Effector memory CD8-positive, alpha-beta T cell (primary cell): ENCODE results near the gene RHBDF2.

Experiments
- ATAC-seq: fragments of 150-1000 bp; cut with Tn5 transposase; replicated peaks from 2 replicates; pipeline ENCODE4 v1.10.0; 2021; ENCODE audit warnings: mild to moderate bottlenecking, moderate library complexity
- DNase-seq, 3 experiments: peaks; one replicate each; pipeline ENCODE4 v3.0.0; 2021
- H3K27ac Mint-ChIP-seq, 2 donors: one replicate each; pipeline ENCODE4 v1.8.0; 2022; ENCODE audit warnings: mild to moderate bottlenecking in 2 of 2, mixed read lengths in 2 of 2, moderate library complexity in 2 of 2
- H3K27me3 Mint-ChIP-seq, 2 donors: one replicate each; pipeline ENCODE4 v1.8.0; 2022; ENCODE audit warnings: mixed read lengths in 2 of 2
- H3K36me3 Mint-ChIP-seq: one replicate; pipeline ENCODE4 v1.8.0; 2022; ENCODE audit warnings: mild to moderate bottlenecking, moderate library complexity, mixed read lengths; ENCODE audit not compliant: insufficient read depth
- H3K4me1 Mint-ChIP-seq, 2 donors: one replicate each; pipeline ENCODE4 v1.8.0; 2022; ENCODE audit warnings: low read depth in 2 of 2, mixed read lengths in 2 of 2
- H3K4me3 Mint-ChIP-seq, 2 donors: one replicate each; pipeline ENCODE4 v1.8.0; 2022; ENCODE audit warnings: mild to moderate bottlenecking in 2 of 2, mixed read lengths in 2 of 2, moderate library complexity in 2 of 2
- H3K9me3 Mint-ChIP-seq, 2 donors: one replicate each; pipeline ENCODE4 v1.8.0; 2022; ENCODE audit warnings: mixed read lengths in 2 of 2
- total RNA-seq, 9 experiments: gene quantifications; one replicate each; lab custom pipeline; 2026; lab: John Stamatoyannopoulos, UW

RHBDF2 gene
- total RNA-seq = 25.3 to 117 (median 41.7) reads per million in 9 experiments

DNA sequence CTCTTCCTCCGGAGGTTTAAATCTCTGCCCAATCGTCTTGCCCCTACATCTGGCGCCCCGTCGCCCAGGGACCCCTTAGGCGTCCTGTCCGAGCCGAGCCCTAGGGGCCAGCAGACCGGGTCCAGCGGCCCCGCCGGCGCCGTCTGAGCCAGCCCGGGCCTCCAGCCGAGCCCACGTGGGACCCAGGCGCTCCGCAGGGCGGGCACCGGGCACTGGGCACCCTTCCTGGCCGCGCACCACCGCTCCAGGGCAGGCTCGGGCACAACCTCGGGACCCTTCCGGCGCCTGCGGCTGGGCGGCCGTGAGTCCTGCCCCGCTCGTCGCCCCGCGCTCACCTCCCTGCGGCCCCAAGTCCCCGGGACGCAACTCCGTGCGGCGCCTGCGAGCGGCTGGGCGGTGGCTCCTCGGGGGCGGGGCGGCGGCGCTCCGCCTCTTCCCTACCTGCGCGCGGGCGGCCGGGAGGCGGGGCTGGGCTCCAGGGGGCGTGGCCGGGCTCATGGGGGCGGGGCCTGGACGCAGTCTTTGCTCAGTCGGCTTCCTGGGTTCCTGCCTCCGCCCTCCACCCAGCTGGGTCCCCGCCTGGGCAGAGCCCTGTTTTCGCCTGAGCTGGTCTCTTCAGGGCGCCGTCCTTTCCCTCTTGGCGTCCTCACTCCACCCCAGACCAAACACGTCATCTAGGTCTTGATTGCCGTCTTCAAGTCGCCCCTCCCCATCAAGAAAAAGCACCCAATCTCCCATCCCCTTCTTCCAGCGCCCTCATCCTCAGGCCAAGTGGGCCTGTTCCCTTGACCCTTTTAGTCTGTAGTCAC, at the start of gene RHBDF2:
Gene RHBDF2, minus strand, starts transcription at position 406 of the 809 bp plus-strand sequence. CDS start 19,899 bp downstream, outside the sequence.
- peak; percentile 87 for ATAC-seq
- DNase-seq = peak; percentile 96 to 99 (median 98)
- Mint-ChIP-seq H3K27me3 (no peaks in the 10 kb centered on the region), H3K4me1 (peaks cover 49 to 58% of the 10 kb centered on the region in 2 donors), H3K27ac (peak within 1 kb of the TSS; percentile 97 to 99), H3K4me3 (peak within 1 kb of the TSS; percentile 85 to 95), H3K9me3 (no peaks in the 10 kb centered on the region), H3K36me3 (peaks cover 28% of the 10 kb centered on the region)

DNA sequence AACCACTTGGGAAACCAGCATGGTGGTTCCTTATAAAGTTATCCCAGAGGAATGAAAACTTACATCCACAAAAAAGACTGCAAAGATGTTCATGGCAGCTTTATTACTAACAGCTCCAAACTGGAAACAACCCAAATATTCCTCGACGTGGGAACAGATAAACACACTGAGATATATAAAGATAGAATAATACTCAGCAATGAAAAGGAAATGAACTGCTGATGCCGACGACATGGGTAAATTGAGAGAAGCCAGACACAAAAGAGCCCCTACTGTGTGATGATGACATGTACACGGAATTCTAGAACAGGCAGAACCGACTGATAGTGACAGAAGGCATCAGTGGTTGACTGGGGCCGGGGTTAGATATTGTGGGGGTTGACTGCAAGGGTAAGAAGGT, 48.3 kb upstream of the RHBDF2 start:
- H3K9me3 Mint-ChIP-seq = no peaks in the 10 kb centered on the region
- no peaks in the 10 kb centered on the region for H3K36me3 Mint-ChIP-seq
- DNase-seq = no peak
- H3K4me1 Mint-ChIP-seq = peaks cover 0 to 2% of the 10 kb centered on the region in 2 donors
- no peak overlapping the region for H3K27ac Mint-ChIP-seq
- no peaks in the 10 kb centered on the region for H3K27me3 Mint-ChIP-seq
- no peak overlapping the region for H3K4me3 Mint-ChIP-seq
- ATAC-seq = no peak

DNA sequence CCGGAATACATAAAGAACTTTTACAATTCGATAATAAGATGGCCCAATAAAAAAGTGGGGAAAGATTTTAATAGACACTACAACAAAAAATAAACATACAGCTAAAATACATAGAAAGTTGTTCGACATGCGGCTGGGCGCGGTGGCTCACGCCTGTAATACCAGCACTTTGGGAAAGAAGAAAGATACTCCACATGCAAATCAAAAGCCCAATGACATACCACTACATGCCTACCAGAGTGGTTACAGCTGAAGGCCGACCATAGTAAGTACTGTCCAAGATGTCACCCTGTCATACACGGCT, 47.9 kb upstream of the RHBDF2 start:
- Mint-ChIP-seq H3K27me3 (no peaks in the 10 kb centered on the region), H3K4me3 (no peak overlapping the region), H3K36me3 (no peaks in the 10 kb centered on the region), H3K4me1 (no peaks in the 10 kb centered on the region), H3K27ac (no peak overlapping the region), H3K9me3 (no peaks in the 10 kb centered on the region)
- DNase-seq (no peak), ATAC-seq (no peak)

DNA sequence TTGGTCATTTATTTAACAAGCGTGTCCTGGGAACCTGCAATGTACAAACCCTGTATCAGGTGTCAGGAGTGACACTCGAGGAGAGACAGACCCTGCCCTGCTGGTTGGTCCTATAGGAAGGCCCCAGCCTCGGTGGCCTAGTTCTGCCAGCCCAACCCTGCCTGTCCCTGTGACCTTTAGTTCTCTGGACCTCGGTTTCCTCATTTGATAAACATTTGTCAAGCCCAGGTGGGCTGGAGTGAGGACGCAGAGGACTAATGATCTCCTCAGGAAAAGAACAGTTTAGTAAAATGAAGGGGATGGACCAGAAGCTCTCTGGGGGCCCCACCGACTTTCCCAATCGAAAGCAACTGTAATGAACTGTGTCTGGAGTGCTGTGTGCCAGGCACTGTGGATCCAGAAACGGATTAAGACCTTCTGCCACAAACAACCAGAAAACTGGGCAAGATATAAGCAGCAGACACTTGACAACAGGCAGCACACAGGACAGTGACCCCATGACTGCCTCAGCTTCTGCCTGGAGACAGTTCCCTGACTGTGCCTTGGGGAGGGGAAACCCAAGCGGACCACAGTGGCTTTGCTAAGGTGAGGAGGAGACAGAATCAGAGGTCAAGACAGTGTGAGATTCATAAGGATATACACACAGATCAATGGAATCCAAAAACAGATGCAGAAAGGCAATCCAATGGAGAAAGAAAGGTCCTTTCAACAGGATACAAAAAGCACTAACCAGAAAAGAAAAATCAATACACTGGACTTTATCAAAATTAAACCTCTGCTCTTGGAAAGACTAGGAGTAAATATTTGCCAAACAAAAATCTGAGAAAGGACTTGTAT, 47.4 kb upstream of the RHBDF2 start:
- no peak for DNase-seq
- no peaks in the 10 kb centered on the region for H3K36me3 Mint-ChIP-seq
- H3K27me3 Mint-ChIP-seq = peaks cover 0 to 5% of the 10 kb centered on the region in 2 donors
- no peaks in the 10 kb centered on the region for H3K9me3 Mint-ChIP-seq
- no peak for ATAC-seq
- no peaks in the 10 kb centered on the region for H3K4me1 Mint-ChIP-seq
- H3K4me3 Mint-ChIP-seq = no peak overlapping the region
- H3K27ac Mint-ChIP-seq = no peak overlapping the region

DNA sequence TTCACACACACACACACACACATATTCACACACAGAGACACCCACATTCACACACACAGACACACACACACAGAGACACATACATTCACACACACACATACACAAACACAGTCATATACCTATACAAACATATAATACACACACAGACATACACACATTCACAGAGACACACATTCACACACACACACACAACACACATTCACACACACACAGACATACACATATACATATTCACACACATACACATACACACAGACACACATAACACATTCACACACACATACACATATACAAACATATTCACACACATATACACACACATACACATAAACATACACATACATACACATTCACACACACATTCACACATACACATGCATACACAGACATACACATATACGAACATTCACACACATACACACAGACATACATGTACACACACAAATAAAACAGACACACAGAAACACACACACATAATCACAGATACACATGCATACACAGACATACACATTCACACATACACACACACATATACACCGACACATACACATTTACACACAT, 46.5 kb upstream of the RHBDF2 start:
- H3K27ac Mint-ChIP-seq = no peak overlapping the region
- H3K9me3 Mint-ChIP-seq = no peaks in the 10 kb centered on the region
- peaks cover 3 to 7% of the 10 kb centered on the region in 2 donors for H3K27me3 Mint-ChIP-seq
- DNase-seq (no peak), ATAC-seq (no peak)
- H3K36me3 Mint-ChIP-seq = no peaks in the 10 kb centered on the region
- no peaks in the 10 kb centered on the region for H3K4me1 Mint-ChIP-seq
- H3K4me3 Mint-ChIP-seq = no peak overlapping the region

DNA sequence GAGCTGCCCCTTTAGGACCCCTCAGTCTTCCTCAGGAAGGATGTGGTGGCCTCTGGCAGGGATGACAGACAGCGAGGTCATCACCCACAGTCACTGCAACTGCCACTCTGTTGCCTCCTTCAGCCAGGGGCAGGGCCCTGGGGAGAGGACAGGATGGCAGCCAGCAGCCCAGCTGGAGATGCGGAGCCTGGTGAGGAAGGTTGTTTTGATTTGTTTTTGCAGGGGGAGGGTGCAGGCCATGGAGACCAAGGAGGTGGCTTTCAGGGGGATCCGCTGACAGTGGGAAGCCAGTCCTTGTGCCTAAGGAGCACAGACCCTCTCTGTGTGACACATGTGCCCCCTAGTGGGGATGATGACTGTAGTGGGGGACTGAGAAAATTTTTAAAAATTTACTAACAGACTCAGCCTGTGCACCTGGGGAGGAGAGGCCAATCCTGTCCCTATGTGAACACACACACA, 46.0 kb upstream of the RHBDF2 start:
- Mint-ChIP-seq H3K27ac (no peak overlapping the region), H3K4me1 (no peaks in the 10 kb centered on the region), H3K27me3 (peaks cover 8 to 12% of the 10 kb centered on the region in 2 donors), H3K9me3 (no peaks in the 10 kb centered on the region), H3K36me3 (no peaks in the 10 kb centered on the region), H3K4me3 (no peak overlapping the region)
- DNase-seq (peak; percentile 55 to 62 (median 62)), ATAC-seq (peak; percentile 94)

DNA sequence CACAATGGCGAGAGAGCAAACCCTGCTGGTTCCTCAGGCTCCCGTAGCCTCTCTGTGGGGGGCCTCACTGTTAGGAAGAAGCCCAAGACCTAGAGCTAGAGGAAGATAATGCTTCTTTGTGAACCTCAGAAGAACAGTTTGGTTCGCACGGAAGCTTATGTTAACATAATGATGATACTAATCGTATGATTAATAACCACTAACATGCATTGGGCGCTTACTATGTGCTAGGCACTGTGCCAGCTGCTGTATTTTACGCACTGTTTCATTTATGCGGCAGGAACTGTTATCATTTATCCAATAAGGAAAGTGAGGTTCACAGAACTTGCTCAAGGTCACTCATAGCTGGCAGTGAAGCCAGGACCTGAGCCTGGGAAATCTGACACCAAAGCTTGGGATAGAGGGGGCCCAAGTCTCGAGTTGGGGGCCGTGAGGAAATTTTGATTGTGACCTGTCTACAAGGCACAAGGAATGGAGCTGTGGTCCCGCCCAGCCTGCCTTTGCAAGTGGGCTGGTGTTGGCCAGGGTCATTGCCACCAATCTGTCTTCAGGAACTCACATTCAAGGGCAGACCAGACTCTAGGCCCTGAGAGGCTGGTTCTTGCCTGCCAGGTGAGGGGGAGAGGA, 45.4 kb upstream of the RHBDF2 start:
- Mint-ChIP-seq H3K9me3 (no peaks in the 10 kb centered on the region), H3K4me1 (peaks cover 0 to 2% of the 10 kb centered on the region in 2 donors), H3K4me3 (no peak overlapping the region), H3K27me3 (peaks cover 13 to 15% of the 10 kb centered on the region in 2 donors), H3K36me3 (no peaks in the 10 kb centered on the region), H3K27ac (no peak overlapping the region)
- ATAC-seq (no peak), DNase-seq (no peak)

DNA sequence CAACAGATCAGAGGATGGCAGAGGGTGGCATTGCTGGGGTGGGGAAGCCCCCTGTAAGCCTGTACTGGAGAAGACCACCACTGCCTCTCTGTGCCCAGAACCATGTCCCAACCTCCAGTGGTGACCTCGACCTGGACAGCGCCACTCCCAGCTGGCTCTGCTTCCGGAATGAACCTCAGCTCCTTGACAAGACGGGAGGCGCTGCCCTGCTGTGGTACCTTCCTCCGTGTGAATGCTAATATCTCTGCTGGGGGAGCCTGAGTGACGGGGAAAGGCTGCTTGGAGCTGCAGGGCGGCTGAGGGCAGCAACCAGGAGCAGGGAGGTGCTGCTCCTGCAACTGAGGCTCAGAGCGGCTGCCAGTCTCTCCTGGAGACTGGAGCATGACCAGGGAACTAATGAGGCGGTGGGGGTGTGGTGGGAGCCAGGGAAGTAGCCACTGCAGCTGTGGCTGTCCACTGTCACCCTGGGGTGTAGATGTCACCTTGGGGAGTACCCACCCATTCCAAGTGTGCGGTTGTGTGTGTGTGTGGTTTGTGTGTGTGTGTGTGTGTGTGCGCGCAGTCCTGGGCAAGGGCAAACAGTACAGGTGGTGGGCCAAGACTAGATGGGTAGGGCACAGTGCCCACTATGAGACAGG, 44.8 kb upstream of the RHBDF2 start:
- H3K4me3 Mint-ChIP-seq = no peak overlapping the region
- H3K36me3 Mint-ChIP-seq = no peaks in the 10 kb centered on the region
- H3K4me1 Mint-ChIP-seq = peaks cover 0 to 2% of the 10 kb centered on the region in 2 donors
- H3K9me3 Mint-ChIP-seq = no peaks in the 10 kb centered on the region
- no peak for DNase-seq
- peaks cover 15 to 20% of the 10 kb centered on the region in 2 donors for H3K27me3 Mint-ChIP-seq
- peak overlapping the region in 1 of 2 donors; percentile 29 for H3K27ac Mint-ChIP-seq
- ATAC-seq = no peak

DNA sequence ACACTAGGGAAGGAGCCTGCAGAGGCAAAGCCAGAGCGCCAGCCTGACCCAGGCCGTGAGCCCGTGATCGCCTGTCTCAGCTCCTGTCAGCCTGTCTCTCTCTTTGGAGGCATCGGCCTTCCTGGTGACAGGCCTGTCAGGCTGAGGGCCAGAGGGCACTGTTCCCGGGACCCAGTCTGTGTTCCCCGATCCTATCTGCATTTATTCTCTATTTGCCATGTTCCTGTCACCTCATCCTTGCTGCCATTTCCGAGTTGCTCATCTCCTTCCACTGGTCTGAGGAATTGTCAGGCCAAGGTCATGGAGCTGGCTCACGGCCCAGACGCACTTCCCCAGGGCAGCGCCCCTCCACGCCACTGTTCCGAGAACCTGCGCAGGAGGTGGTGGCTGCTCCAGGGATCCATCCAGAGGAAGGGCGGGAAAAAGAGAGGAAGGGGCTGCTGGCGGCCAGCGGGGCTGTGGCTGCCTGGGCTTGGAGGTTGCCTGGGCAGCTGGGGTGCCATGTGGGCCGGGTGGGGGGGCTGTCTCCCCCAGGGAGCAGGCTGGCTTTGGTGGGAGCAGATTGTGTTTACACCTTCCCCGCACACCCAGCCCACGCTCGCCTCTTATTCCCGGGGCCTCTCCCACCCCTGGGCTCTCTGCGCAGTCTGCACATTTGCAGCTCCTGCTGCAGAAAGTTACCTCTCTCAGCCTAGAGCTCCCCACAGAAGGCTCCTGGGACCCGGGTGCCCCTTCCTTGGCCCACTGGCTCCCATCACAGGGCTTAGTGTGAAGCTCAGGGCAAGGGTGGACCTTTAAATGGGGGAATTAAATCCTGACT, 43.5 kb upstream of the RHBDF2 start:
- Mint-ChIP-seq H3K36me3 (no peaks in the 10 kb centered on the region), H3K4me3 (no peak overlapping the region), H3K27me3 (peaks cover 15 to 33% of the 10 kb centered on the region in 2 donors), H3K4me1 (peaks cover 0 to 4% of the 10 kb centered on the region in 2 donors), H3K9me3 (no peaks in the 10 kb centered on the region), H3K27ac (no peak overlapping the region)
- DNase-seq (no peak), ATAC-seq (no peak)

DNA sequence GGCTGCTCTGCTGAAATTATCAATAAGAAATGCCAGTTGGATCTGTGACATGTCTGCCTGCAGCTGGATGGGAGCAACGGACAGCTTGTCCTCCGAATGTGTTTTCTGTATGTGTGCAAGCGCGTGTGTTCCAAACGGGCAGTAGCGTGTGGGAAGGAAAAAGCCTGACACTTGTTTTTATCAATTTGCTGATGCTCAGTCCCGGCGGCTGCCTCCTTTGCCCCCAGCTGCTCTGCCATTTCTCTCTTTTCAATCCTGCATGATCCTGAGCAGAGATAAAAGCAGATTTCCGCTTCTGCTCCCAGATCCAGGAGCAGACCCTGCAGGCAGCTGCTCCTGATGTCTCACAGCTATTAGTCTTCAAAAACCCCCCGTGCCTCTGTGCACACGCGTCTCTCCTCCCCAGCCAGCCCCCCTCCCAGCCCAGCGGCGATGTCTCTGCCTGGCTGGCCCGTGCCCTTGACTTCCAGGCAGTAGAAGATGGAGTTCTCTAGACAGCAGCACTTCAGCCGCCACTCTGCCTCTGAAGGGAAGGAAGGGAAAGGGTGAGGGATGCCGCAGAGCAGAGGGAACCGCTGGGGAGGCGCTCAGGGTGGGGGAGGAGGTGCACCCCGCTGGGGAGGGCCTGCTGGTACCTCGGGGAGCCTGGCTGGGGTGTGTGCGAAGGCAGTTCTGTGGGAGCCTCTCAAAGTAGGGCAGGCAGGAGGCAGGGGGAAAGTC, 42.8 kb upstream of the RHBDF2 start:
- Mint-ChIP-seq H3K9me3 (no peaks in the 10 kb centered on the region), H3K4me3 (no peak overlapping the region)
- no peak for ATAC-seq

DNA sequence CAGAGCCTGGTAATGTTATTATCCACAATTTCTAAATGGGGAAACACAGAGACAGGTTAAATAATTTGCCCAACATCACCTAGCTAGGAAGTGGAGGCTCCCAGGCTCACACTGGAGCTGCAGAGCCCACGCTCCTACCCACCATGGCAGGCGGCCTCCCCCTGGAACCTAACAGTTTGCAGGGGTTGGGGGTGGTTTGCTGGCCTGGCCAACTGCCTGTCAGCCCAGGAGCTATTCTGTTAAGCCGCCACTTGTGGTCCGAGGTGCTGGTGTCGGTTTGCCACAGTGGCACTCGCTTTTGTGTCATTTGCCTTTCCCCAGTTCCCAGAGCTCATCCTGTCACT, 42.2 kb upstream of the RHBDF2 start:
- Mint-ChIP-seq H3K9me3 (no peaks in the 10 kb centered on the region), H3K36me3 (no peaks in the 10 kb centered on the region), H3K4me3 (no peak overlapping the region), H3K27ac (no peak overlapping the region), H3K27me3 (peaks cover 28 to 46% of the 10 kb centered on the region in 2 donors), H3K4me1 (peaks cover 0 to 8% of the 10 kb centered on the region in 2 donors)
- DNase-seq (no peak), ATAC-seq (no peak)

More for the DNA sequence above, 42.8 kb upstream of the RHBDF2 start:
- DNase-seq = no peak
- Mint-ChIP-seq H3K27me3 (peaks cover 23 to 40% of the 10 kb centered on the region in 2 donors), H3K4me1 (peaks cover 0 to 5% of the 10 kb centered on the region in 2 donors), H3K27ac (no peak overlapping the region), H3K36me3 (no peaks in the 10 kb centered on the region)

DNA sequence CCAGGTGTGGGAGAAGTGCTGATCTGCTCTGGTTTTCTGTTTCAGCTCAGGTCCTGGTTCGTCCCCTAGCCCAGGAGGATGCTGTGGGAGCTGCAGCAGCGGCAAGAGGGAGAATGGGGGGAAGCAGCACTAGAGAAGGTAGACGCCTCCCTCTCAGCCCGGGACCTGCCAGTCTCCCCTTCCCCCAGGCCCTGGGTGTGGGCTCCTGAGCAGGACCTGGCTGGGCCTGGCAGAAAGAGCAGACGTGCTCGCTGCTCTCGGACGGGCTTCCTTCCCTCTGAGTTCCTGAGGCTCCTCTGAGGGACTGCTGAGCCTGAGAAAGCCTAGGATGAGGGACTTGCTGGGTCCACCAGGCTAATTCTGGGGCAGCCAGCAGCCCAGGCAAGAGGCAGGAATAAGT, 41.8 kb upstream of the RHBDF2 start:
- no peaks in the 10 kb centered on the region for H3K36me3 Mint-ChIP-seq
- H3K9me3 Mint-ChIP-seq = no peaks in the 10 kb centered on the region
- no peak for ATAC-seq
- DNase-seq = no peak
- peaks cover 29 to 48% of the 10 kb centered on the region in 2 donors for H3K27me3 Mint-ChIP-seq
- no peak overlapping the region for H3K4me3 Mint-ChIP-seq
- peaks cover 0 to 8% of the 10 kb centered on the region in 2 donors for H3K4me1 Mint-ChIP-seq
- no peak overlapping the region for H3K27ac Mint-ChIP-seq
